ENCODE measurements around the gene VGLL4. TPM values are rescaled to one million over a fixed set of nuclear protein-coding genes. Genes with fewer than 3 reads are reported as not detected.

The VGLL4 gene
- total RNA-seq, 1 donor, result 94.2 TPM

DNA sequence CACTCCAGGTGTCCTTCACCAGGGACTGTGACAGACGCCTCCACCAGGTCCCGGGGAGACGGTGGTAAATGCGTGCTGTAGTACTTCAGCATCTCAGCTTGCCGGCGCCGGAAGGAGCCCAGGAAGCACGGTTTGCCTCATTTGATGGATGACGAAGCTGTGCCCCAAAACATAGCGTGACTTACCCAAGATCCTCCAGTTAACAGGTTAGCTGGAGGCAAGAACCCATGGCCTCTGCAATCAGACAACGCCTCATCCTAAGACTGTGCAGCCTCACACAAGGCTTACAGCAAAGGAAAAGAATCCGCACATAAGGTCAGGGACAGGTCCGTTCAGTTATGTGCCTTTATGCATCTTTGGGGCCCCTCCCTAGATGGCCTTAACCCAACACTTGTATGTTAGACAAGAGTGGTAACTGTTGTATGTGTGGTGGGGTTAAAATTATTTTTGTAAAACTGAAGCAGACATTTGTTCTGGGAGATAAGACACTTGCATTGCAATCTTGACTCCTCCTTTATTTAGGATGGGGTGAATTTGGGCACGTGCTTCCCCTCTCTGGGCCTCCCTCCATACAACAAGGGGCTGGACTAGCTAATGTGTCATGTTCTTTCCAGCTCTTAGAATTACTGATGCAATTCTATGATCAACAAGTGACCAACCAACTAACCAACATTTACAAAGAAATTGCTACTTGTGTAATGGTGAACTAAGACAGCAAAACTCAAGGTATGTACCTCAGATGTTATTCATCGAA is 39.4 kb downstream of the VGLL4 start:
- H3K4me3 ChIP-seq (ENCODE audit: low read depth, low read length), result peak overlapping the region; percentile 29
- TF ChIP-seq, protein P1, sequence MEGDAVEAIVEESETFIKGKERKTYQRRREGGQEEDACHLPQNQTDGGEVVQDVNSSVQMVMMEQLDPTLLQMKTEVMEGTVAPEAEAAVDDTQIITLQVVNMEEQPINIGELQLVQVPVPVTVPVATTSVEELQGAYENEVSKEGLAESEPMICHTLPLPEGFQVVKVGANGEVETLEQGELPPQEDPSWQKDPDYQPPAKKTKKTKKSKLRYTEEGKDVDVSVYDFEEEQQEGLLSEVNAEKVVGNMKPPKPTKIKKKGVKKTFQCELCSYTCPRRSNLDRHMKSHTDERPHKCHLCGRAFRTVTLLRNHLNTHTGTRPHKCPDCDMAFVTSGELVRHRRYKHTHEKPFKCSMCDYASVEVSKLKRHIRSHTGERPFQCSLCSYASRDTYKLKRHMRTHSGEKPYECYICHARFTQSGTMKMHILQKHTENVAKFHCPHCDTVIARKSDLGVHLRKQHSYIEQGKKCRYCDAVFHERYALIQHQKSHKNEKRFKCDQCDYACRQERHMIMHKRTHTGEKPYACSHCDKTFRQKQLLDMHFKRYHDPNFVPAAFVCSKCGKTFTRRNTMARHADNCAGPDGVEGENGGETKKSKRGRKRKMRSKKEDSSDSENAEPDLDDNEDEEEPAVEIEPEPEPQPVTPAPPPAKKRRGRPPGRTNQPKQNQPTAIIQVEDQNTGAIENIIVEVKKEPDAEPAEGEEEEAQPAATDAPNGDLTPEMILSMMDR (IDR thresholded peaks at IDR 0.05; ENCODE audit: insufficient read depth, low read length), result no peak
- DNase-seq (ENCODE audit: low read depth), result peak; percentile 92

DNA sequence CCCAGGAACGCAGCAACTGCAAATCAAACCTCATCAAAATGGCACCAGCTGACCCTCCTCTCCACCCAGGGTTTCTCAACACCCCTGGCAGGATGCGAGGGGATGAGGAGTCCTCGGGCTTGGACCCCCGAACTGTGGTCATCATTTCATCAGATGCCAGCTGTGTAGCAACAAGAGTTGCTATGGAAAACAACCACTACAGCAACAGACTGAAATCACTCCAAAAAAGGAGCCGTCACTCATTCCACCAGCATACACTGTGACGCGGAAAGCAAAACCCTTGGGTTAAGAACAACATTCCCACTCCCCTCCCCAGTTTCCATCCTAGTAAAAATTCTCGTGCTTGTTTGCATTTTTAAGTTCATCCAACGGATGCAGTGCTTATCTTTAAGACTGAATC is 40.1 kb downstream of the VGLL4 start:
- no peak overlapping the region for H3K4me3 ChIP-seq (ENCODE audit: low read depth, low read length)
- TF ChIP-seq, protein P1 (IDR thresholded peaks at IDR 0.05; ENCODE audit: insufficient read depth, low read length), result no peak

DNA sequence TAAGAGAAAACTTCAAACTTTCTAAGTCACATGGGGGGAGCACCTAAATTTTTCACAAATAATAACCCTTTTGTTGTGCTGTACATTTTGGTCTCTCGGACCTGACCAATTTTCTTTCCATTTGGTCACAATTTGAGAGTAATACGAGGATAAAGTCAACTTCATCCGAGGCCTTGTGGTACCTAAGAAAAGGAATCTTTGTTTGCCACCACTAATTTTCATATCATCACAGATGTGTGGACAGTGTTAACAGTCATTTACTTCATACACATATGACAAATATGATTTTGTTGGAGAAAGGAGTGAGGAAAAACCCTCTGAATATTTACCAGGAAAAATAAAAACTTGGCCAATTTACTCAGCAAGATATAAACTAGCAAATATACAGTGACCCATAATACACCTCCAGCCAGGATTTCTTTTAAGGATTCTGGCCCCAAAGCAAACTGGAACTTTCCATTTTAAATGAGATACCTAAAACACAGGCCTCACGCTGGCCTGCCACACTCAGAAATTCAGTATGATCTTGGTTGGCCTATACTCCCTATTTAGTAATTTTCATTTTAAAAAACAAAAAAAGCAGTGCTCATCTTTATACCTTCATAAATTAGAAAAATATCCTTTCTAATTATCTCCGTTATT is 40.7 kb downstream of the VGLL4 start:
- no peak overlapping the region for H3K4me3 ChIP-seq (ENCODE audit: low read depth, low read length)
- TF ChIP-seq, protein P1 (IDR thresholded peaks at IDR 0.05; ENCODE audit: insufficient read depth, low read length), result no peak
- DNase-seq (ENCODE audit: low read depth), result no peak

More for the DNA sequence above, 40.1 kb downstream of the VGLL4 start:
- DNase-seq (ENCODE audit: low read depth), result peak; percentile 95

DNA sequence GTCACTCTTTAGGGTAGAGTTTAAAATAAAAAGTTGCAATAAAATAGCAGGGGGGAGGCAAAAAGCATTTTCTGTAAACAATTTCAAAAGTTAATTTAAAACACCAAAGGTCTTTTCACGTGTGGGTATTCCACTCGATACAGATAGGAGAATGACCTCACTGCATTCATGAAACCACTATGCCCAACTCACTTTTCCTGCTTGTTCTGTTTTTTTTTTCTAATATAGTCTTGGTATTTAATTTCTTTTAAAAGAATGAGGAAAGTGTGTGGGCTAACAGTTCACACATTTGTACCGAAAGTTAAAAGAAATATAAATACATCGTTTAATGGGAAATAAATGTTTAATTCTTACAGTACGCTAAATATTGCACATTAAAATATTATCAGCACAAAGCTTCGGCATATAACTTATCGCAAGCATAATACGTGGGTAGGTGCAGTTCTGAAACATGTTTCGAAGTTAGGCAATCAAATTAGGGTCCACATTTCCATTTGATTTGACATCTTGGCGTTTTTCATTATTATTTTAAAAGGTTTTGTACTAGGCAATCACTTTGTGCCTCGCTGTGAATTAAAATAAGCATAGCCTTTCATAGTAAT is 41.4 kb downstream of the VGLL4 start:
- no peak overlapping the region for H3K4me3 ChIP-seq (ENCODE audit: low read depth, low read length)
- TF ChIP-seq, protein P1 (IDR thresholded peaks at IDR 0.05; ENCODE audit: insufficient read depth, low read length), result no peak
- no peak for DNase-seq (ENCODE audit: low read depth)

DNA sequence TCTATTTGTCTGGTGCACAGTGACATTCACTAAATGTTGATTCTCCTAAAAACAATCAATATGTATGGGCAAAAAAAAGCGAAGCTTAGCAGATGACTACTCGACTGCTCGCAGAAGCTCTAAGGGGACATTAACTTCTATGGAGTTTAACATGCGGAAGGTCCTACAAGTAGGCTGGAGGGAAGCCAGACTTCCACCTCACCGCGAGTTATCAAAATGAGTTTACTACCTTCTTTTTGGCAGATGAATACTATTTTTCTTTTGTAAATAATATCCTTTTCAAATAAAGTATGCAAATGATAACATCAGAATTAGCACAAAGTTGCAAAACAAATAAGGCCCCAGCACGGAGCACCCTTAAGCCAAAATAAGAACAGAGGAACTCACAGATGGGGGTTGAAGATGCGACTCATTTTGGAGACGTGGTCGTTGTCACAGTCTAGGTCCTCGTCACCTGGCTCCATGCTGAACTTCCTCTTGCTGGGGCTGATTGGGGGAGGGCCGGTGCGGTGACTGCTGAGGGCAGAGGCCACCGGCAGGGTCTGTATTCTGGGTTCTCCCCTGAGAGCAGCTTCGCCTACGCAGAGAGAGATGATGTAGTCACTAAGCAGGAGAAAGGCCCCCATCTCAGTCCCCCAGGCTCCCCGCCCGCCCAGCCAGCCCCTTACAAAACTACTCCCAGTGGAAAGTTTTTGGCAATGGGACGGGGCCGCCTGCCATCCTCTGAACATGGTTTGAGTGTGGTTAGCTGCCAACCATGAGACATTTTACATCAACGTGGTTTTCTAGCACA is 42.1 kb downstream of the VGLL4 start:
- H3K4me3 ChIP-seq (ENCODE audit: low read depth, low read length), result no peak overlapping the region
- DNase-seq (ENCODE audit: low read depth), result peak; percentile 87
- TF ChIP-seq, protein P1 (IDR thresholded peaks at IDR 0.05; ENCODE audit: insufficient read depth, low read length), result no peak

DNA sequence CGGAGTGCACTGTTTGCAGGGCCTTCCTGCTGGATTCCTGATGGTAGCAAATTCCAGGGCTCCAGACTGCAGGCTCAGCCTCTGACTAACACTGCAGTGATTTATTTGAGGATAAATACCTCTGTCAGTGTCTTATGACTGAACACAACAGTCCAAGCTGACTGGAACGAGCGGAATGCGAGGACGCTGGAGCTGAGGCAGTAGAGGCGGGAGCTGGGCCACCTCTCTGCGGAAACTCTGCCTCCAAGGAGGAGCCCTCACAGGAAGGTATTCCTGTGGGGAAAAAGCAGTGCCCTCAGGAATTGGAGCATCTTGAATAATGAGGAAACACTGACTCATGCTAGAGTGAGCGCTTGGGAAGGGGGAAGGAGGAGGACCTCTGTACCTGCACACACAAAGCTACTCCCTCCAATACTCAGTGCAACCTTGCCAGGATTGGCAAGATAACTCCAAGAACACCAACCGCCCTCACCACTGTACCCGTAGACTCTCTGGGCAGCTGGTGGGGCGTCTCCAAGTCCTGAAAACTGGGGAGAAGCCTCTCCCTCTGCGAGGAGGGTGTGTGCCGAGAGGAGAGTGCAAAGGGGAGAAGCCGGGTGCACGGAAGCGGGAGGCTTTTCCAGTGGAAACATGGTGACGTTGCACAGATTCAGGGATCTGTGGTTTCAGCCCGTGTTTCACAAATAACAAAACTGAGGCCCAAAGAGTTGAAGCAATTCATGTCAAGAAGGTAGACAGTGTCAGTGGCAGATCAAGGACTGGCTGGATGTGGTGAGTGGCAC is 43.0 kb downstream of the VGLL4 start:
- DNase-seq (ENCODE audit: low read depth), result peak; percentile 99
- H3K4me3 ChIP-seq (ENCODE audit: low read depth, low read length), result no peak overlapping the region
- TF ChIP-seq, protein P1 (IDR thresholded peaks at IDR 0.05; ENCODE audit: insufficient read depth, low read length), result no peak
